ENCODE results near the gene EPOP. TPM values are rescaled to one million over a fixed set of nuclear protein-coding genes. Genes with fewer than 3 reads are reported as not detected.

The EPOP gene
- total and polyA plus RNA-seq, 2 of the 13 experiments (the other 11 are each of a cell fraction or from before 2014, with no cell fraction given) = 14.7 to 37.8 TPM

GRCh38 chr17:38702166-38702915 lies 27.6 kb upstream of the EPOP start (continued):
- TF ChIP-seq PAX8 (CRISPR knock-in tag; IDR thresholded peaks at IDR 0.05; ENCODE audit: borderline replicate concordance) (no peak), HHEX (CRISPR knock-in tag; IDR thresholded peaks at IDR 0.05) (no peak), CSRNP1 (CRISPR knock-in tag; IDR thresholded peaks at IDR 0.05) (peak; percentile 24; the same call in 1 of the 2 replicates), ZFP62 (CRISPR knock-in tag; IDR thresholded peaks at IDR 0.05) (no peak), HDAC1 (CRISPR knock-in tag; IDR thresholded peaks at IDR 0.05) (peak; percentile 58), DR1 (CRISPR knock-in tag; IDR thresholded peaks at IDR 0.05) (peak; percentile 84; the same call in 1 of the 2 replicates), ARNTL (CRISPR knock-in tag; IDR thresholded peaks at IDR 0.05) (peak; percentile 3), HDAC6 (IDR thresholded peaks at IDR 0.05; ENCODE audit: low read depth, low read length) (no peak), SP4 (CRISPR knock-in tag; IDR thresholded peaks at IDR 0.05) (peak; percentile 42; the same call in 1 of the 2 replicates), UBTF (CRISPR knock-in tag; IDR thresholded peaks at IDR 0.05) (peak; percentile 92), RERE (CRISPR knock-in tag; IDR thresholded peaks at IDR 0.05; ENCODE audit: low read depth) (0 out of 2 replicates have a peak, but pooled peaks have one; percentile 32), CCDC6 (CRISPR knock-in tag; IDR thresholded peaks at IDR 0.05) (no peak), GATAD2A (CRISPR knock-in tag; IDR thresholded peaks at IDR 0.05) (peak; percentile 53; the same call in 1 of the 2 replicates), ZNF605 (CRISPR knock-in tag; IDR thresholded peaks at IDR 0.05) (peak; percentile 59; the same call in 1 of the 2 replicates), ZNF354B (CRISPR knock-in tag; IDR thresholded peaks at IDR 0.05) (no peak), FOXO1 (CRISPR knock-in tag; IDR thresholded peaks at IDR 0.05) (peak; percentile 75; the same call in 1 of the 2 replicates), NR2F6 (IDR thresholded peaks at IDR 0.05) (peak; percentile 32; the same call in 1 of the 2 replicates), NR2F6 (CRISPR knock-in tag; IDR thresholded peaks at IDR 0.05) (peak; percentile 64)
- TF ChIP-seq, protein P1, sequence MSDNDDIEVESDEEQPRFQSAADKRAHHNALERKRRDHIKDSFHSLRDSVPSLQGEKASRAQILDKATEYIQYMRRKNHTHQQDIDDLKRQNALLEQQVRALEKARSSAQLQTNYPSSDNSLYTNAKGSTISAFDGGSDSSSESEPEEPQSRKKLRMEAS (IDR thresholded peaks at IDR 0.05) = peak; percentile 97
- TF ChIP-seq, protein P2, sequence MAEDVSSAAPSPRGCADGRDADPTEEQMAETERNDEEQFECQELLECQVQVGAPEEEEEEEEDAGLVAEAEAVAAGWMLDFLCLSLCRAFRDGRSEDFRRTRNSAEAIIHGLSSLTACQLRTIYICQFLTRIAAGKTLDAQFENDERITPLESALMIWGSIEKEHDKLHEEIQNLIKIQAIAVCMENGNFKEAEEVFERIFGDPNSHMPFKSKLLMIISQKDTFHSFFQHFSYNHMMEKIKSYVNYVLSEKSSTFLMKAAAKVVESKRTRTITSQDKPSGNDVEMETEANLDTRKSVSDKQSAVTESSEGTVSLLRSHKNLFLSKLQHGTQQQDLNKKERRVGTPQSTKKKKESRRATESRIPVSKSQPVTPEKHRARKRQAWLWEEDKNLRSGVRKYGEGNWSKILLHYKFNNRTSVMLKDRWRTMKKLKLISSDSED (CRISPR knock-in tag; IDR thresholded peaks at IDR 0.05) = no peak
